AG04449 (cell line): ENCODE results near the gene FREM1.

ENCODE experiments used
- CTCF ChIA-PET: fragments of 350-600 bp; formaldehyde crosslinking; extraction: SDS; loops from one replicate; lab custom pipeline; 2021; ENCODE audit warnings: antibody characterized with exemption; lab: Yijun Ruan, JAX
- POLR2A ChIA-PET: fragments of 400-600, 350-600 bp; formaldehyde crosslinking; extraction: SDS; loops from one replicate; lab custom pipeline; 2020; ENCODE audit warnings: antibody characterized with exemption, inconsistent platforms; lab: Yijun Ruan, JAX
- DNase-seq: peaks from one replicate; pipeline ENCODE4 v3.0.0-alpha.2; 2010; ENCODE audit warnings: low read depth, low spot score
- H3K4me3 ChIP-seq: 2 replicates; pipeline ENCODE4 v1.5.1; 2011; ENCODE audit warnings: low read depth, mild to moderate bottlenecking, control low read depth, low read length
- TF ChIP-seq, protein P1 (sequence below): IDR thresholded peaks from one replicate; pipeline ENCODE4 v1.5.1; 2011; ENCODE audit warnings: mild to moderate bottlenecking, moderate library complexity, low read length, control low read depth, inconsistent platforms; ENCODE audit not compliant: insufficient read depth; ENCODE audit errors: missing control alignments

The FREM1 gene

DNA sequence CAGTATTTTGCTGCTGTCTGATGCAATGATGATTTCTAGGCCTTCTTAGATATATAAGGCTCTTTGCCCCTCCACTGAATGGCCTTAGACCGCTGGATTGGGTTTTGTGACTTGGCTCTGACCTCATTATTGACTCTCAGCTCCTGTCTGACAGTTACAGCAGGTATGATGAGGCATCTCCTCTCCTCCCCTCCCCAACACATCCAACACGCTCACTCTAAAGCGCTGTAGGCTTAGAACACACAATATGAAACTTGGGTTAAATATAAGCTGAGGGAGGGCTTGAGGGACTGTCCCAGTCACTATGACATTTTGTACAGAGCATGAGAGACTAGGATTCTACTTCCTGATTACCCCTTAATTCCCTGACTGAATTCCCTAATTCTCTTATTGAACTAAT, 168.9 kb downstream of the FREM1 start:
- POLR2A ChIA-PET = no interaction called here
- H3K4me3 ChIP-seq = no peak overlapping the region
- DNase-seq = no peak
- CTCF ChIA-PET = no interaction called here
- TF ChIP-seq, protein P1, sequence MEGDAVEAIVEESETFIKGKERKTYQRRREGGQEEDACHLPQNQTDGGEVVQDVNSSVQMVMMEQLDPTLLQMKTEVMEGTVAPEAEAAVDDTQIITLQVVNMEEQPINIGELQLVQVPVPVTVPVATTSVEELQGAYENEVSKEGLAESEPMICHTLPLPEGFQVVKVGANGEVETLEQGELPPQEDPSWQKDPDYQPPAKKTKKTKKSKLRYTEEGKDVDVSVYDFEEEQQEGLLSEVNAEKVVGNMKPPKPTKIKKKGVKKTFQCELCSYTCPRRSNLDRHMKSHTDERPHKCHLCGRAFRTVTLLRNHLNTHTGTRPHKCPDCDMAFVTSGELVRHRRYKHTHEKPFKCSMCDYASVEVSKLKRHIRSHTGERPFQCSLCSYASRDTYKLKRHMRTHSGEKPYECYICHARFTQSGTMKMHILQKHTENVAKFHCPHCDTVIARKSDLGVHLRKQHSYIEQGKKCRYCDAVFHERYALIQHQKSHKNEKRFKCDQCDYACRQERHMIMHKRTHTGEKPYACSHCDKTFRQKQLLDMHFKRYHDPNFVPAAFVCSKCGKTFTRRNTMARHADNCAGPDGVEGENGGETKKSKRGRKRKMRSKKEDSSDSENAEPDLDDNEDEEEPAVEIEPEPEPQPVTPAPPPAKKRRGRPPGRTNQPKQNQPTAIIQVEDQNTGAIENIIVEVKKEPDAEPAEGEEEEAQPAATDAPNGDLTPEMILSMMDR = no peak

DNA sequence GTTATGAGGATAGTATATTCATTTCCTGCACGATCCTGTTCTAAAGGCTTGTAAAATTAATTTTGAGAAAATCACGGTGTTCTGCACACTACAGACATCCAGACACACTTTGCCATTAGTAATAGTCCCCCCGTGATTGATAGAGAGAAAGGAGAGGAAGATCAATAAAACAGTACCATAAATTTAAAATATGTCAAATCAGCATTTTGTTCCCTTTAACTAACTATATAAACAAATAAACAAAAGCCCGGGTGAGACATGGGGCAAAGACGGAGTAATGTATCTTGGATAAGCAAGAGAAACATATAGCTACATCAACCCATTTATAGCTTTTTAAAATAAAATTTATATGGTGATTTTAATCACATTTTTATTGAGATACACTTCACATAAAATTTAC, 177.1 kb downstream of the FREM1 start:
- H3K4me3 ChIP-seq = no peak overlapping the region
- CTCF ChIA-PET = no interaction called here
- TF ChIP-seq, protein P1 = no peak
- no peak for DNase-seq
- POLR2A ChIA-PET = no interaction called here

DNA sequence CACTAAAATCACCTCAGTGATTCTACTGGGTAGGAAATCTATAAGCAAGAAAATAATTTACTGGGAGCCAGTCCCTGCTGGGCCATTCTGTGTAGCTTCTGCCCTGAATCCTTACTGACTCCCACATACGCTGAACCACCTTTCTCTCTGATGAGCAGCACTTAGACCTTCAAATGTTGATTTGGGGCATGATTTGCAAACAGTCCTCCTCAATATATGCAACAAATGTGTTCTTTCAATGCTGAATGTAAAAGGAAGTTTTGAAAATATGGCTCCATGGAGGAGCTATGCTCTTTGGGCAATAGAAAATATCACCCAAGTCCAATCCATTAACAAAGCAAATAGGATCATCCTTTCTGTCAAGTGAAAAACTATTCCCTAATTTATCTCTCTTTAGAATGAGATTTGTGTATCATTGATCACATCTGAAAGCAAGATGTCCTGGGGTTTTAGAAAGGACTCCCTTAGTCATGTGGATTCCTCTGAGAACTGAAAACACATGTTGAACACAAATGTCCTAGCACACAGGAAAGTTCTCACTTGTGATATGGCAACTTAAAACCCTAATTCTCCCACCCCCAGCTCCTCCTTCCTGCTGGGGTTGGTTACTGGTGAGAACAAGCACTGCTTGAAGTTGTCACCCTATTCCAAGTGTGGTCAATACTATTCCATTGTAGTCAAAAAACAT, 178.8 kb downstream of the FREM1 start:
- DNase-seq = no peak
- ChIA-PET POLR2A (no interaction called here), CTCF (no interaction called here)
- TF ChIP-seq, protein P1 = no peak
- H3K4me3 ChIP-seq = no peak overlapping the region

DNA sequence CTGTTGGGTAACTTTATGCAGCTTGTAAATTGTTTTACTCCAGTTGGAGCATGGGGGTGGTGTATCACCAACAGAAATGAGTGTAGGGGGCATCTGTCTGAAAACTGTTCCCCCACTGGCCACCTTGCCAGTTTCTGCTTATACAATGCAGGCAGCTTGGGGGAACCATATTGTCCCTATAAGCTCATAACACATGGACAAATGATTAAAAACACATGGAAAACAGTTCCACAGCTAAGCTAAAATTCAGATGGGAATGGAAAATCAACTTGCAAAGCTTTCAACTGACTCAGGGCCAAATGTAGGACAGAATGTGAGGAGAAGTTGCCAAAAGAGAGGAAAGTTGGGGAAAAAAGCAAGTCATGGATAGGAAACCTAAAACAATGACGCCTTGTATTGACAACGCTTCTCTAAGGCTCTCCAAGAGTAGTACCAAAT, 179.7 kb downstream of the FREM1 start:
- TF ChIP-seq, protein P1 = no peak
- CTCF ChIA-PET = no interaction called here
- no peak overlapping the region for H3K4me3 ChIP-seq
- POLR2A ChIA-PET = no interaction called here
- DNase-seq = no peak

DNA sequence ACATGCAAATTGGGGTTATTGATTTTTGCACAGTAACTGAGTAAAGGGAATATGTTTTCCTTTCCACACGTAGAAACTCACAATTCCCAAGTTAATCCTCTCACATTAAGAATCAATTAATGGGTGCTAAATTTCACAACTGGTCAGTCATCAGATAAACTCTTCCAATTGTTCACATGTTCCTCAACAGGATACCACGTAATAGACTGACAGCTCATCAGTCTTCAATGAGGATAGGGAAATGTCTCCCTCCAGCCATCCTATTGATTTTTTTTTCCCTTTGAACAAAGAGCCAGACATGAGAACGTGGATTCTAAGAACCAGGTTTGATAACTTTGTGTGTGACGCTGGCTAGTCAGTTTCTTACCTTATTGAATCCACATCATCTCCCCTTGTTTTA, 186.9 kb downstream of the FREM1 start:
- DNase-seq = no peak
- CTCF ChIA-PET = no interaction called here
- POLR2A ChIA-PET = interaction anchor here (0.6 kb wide), 1 partner anchor 37 kb away, joined by 3 read pairs; no protein-coding TSS in a partner anchor
- TF ChIP-seq, protein P1 = no peak
- H3K4me3 ChIP-seq = no peak overlapping the region

DNA sequence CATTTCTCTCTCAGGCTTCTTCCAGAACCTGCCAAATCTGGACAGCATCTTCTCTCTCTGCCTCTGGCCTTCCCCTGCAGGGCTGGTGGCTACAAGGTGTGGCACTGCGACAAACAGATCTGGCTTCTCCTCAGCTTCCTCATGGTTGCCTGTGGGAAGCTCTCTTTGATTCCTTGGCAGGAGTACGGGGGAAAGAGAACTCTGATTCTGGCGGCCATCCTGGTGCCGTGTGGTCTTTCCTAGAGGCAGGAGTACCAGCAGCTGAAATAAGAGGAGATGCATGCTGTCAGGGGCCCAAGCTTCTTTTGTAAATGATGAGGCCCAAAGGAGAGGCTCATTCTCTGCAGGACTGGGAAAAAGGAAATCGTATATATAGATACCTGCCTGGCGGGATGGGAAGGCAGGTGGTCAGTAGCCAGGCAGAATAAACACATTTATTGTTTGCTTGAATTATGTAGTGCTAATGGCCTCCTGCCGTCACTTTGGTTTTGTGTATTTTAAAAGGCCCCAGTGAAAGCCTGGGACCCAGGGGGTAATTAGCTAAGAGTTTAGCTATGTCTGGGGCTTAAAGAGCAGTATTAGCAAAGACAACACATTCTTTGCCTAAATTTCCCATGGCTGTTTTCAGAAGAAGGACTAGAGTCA, 187.7 kb downstream of the FREM1 start, which contains the start of gene CER1:
CER1 (minus strand) TSS at position 343 of the 645 bp plus-strand sequence; CDS start at position 282, 61 bp downstream.
- POLR2A ChIA-PET = interaction anchor here (0.6 kb wide), 1 partner anchor 38 kb away, joined by 3 read pairs; no protein-coding TSS in a partner anchor
- CTCF ChIA-PET = interaction anchor here (1.7 kb wide), 1 partner anchor 105 kb away, joined by 3 read pairs; no protein-coding TSS in a partner anchor

More for the DNA sequence above, 187.7 kb downstream of the FREM1 start, which contains the start of gene CER1:
- TF ChIP-seq, protein P1 = no peak
- DNase-seq = no peak
- H3K4me3 ChIP-seq = no peak within 1 kb of the TSS
